HepG2 (cell line): ENCODE data around the gene OR1C1.

Experiments
- ARID2 ChIP-seq: sonication (generic); formaldehyde crosslinking; IDR thresholded peaks from 2 replicates; pipeline ENCODE4 v1.8.1; 2022; ENCODE audit warnings: mild to moderate bottlenecking, missing genetic modification reagents, borderline replicate concordance
- ARID4A ChIP-seq: sonication (generic); formaldehyde crosslinking; IDR thresholded peaks from 2 replicates; pipeline ENCODE4 v1.5.0; 2020; ENCODE audit warnings: mild to moderate bottlenecking, missing genetic modification reagents, borderline replicate concordance
- CTCF ChIP-seq: sonication (generic); formaldehyde crosslinking; IDR thresholded peaks from 2 replicates; pipeline ENCODE4 v1.5.0; 2020; ENCODE audit warnings: mild to moderate bottlenecking, missing genetic modification reagents, moderate library complexity
- E2F5 ChIP-seq: sonication (generic); formaldehyde crosslinking; conservative IDR thresholded peaks from 2 replicates; pipeline ENCODE4 v1.4.0; 2020; ENCODE audit warnings: missing genetic modification reagents
- KDM1A ChIP-seq: IDR thresholded peaks from 2 replicates; pipeline ENCODE4 v1.6.1; 2016; ENCODE audit warnings: missing compliant biosample characterization
- KLF11 ChIP-seq: IDR thresholded peaks from 2 replicates; pipeline ENCODE4 v1.6.1; 2016; ENCODE audit warnings: missing compliant biosample characterization
- MAZ ChIP-seq, 2 experiments: sonication (generic) in 1 of 2; formaldehyde crosslinking in 1 of 2; IDR thresholded peaks; 2 replicates each; pipeline versions ENCODE4 v1.5.0 to v1.6.1; 2012 to 2020; ENCODE audit warnings: low read depth in 2 of 2, mild to moderate bottlenecking in 2 of 2, borderline replicate concordance in 1 of 2, improper control_type of control experiment in 1 of 2, low read length in 1 of 2, missing genetic modification reagents in 1 of 2, moderate library complexity in 1 of 2
- MLX ChIP-seq: IDR thresholded peaks from 2 replicates; pipeline ENCODE4 v1.6.1; 2016
- PAWR ChIP-seq: sonication (generic); formaldehyde crosslinking; IDR thresholded peaks from 2 replicates; pipeline ENCODE4 v1.4.0; 2020; ENCODE audit warnings: missing genetic modification reagents, mild to moderate bottlenecking, borderline replicate concordance
- PAX8 ChIP-seq: sonication (generic); formaldehyde crosslinking; IDR thresholded peaks from 2 replicates; pipeline ENCODE4 v1.8.0; 2022; ENCODE audit warnings: mild to moderate bottlenecking, missing genetic modification reagents, borderline replicate concordance
- POLR2AphosphoS5 ChIP-seq: IDR thresholded peaks from 2 replicates; pipeline ENCODE4 v1.6.1; 2012; ENCODE audit warnings: low read depth, low read length
- ZFX ChIP-seq: sonication (generic); formaldehyde crosslinking; IDR thresholded peaks from 2 replicates; pipeline ENCODE4 v1.4.0; 2020; ENCODE audit warnings: mild to moderate bottlenecking, low read depth, missing genetic modification reagents, moderate library complexity
- ZNF138 ChIP-seq: sonication (generic); formaldehyde crosslinking; IDR thresholded peaks from 2 replicates; pipeline ENCODE4 v1.5.0; 2020; ENCODE audit warnings: mild to moderate bottlenecking, low read depth, missing genetic modification reagents

GRCh38 chr1:247738315-247738714 is 22.0 kb downstream of the OR1C1 start, which contains the start of gene OR14K1:
- TF ChIP-seq ZNF138 (CRISPR knock-in tag) (no peak), CTCF (CRISPR knock-in tag) (no peak), MAZ (IDR thresholded peaks at IDR 0.05; ENCODE audit: borderline replicate concordance, low read depth, low read length) (no peak), MAZ (CRISPR knock-in tag; IDR thresholded peaks at IDR 0.05; ENCODE audit: low read depth) (no peak), ARID2 (no peak), MLX (CRISPR knock-in tag) (no peak), POLR2AphosphoS5 (no peak), KLF11 (CRISPR knock-in tag) (no peak), E2F5 (CRISPR knock-in tag) (no peak), PAX8 (CRISPR knock-in tag) (no peak), ARID4A (CRISPR knock-in tag) (no peak), PAWR (CRISPR knock-in tag) (no peak), ZFX (CRISPR knock-in tag) (no peak), KDM1A (CRISPR knock-in tag) (no peak)
